Subcutaneous abdominal adipose tissue (tissue), 5 donors: ENCODE measurements around the gene CHPF2.

Source experiments
- H3K27ac ChIP-seq: one replicate; pipeline ENCODE4 v1.7.0; 2013; ENCODE audit warnings: low read depth, mild to moderate bottlenecking, inconsistent platforms, low read length, moderate library complexity
- H3K27me3 ChIP-seq, 5 donors: one replicate each; pipeline ENCODE4 v1.7.0; 2013; ENCODE audit warnings: low read length in 5 of 5, inconsistent platforms in 1 of 5; ENCODE audit not compliant: control insufficient read depth in 5 of 5, insufficient read depth in 4 of 5
- H3K36me3 ChIP-seq, 5 donors: one replicate each; pipeline ENCODE4 v1.7.0; 2013; ENCODE audit warnings: low read length in 5 of 5; ENCODE audit not compliant: control insufficient read depth in 5 of 5, insufficient read depth in 5 of 5
- H3K4me1 ChIP-seq, 5 donors: one replicate each; pipeline ENCODE4 v1.7.0; 2013; ENCODE audit warnings: low read length in 5 of 5, mild to moderate bottlenecking in 3 of 5, moderate library complexity in 1 of 5; ENCODE audit not compliant: control insufficient read depth in 5 of 5, insufficient read depth in 5 of 5
- H3K4me3 ChIP-seq, 5 donors: one replicate each; pipeline ENCODE4 v1.7.0; 2013; ENCODE audit warnings: low read length in 5 of 5, low read depth in 1 of 5
- H3K9ac ChIP-seq, 5 donors: one replicate each; pipeline ENCODE4 v1.7.0; 2013; ENCODE audit warnings: low read length in 5 of 5, mild to moderate bottlenecking in 4 of 5, moderate library complexity in 3 of 5
- H3K9me3 ChIP-seq, 5 donors: one replicate each; pipeline ENCODE4 v1.7.0; 2013; ENCODE audit warnings: low read length in 5 of 5; ENCODE audit not compliant: control insufficient read depth in 5 of 5
- donor health status: healthy.
- donor health status: healthy.
- donor health status: healthy.
- donor health status: healthy.
- donor health status: healthy.

CHPF2 gene

GRCh38 chr7:151193203-151193978, 38.9 kb upstream of the CHPF2 start:
- Histone ChIP-seq H3K36me3 (no peaks in the 10 kb centered on the region), H3K4me1 (peaks cover 0 to 19% (median 1%) of the 10 kb centered on the region in 5 donors), H3K27me3 (peaks cover 0 to 9% (median 7%) of the 10 kb centered on the region in 5 donors), H3K4me3 (no peak overlapping the region), H3K9me3 (no peaks in the 10 kb centered on the region), H3K9ac (no peak overlapping the region), H3K27ac (no peak overlapping the region)

- Histone ChIP-seq H3K27ac (no peak overlapping the region), H3K9ac (no peak overlapping the region), H3K4me3 (no peak overlapping the region), H3K36me3 (no peaks in the 10 kb centered on the region), H3K9me3 (no peaks in the 10 kb centered on the region), H3K4me1 (peaks cover under 1 to 19% (median 2%) of the 10 kb centered on the region in 5 donors), H3K27me3 (peaks cover 0 to 9% (median 7%) of the 10 kb centered on the region in 5 donors)
Measured at GRCh38 chr7:151194188-151194587, 38.1 kb upstream of the CHPF2 start.

DNA sequence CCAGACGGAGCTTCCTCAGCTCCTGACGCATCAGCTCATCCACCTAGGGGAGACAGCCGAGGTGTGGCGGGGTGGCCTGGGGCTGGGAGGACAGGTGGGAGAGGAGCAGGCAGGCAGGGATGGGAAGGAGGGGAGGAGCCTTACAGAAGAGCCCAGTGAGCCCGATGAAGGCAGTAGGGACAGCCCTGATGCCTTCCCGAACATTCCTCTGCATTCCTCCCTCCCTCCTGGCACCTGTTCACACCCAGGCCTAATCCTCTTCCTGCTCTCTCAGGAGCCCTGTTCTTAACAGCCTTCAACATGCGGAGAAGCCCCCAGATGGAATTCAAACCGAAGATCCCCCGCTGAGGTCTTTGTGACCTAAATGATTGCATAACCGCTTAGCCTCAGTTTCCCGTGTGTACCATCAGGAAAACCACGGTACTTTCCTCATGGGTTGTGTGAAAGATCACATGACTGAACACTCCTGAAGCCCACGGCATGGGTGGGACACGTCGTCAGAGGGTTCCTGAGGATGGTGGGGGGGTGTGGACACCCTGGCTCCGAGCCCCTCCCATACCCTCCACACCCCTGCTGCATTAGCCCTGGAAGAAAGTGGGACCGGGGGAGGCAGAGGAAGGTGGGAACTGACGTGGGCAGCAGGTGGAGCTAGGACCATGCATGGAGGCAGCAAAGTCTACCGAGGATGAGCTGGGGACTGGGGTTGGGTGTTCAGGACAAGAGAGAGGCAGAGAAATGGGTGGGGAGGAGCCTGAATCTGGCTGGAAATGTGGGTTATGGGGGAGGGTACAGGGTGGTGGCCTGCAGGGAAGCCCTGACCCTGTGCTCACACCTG, 36.5 kb upstream of the CHPF2 start:
- H3K4me1 ChIP-seq: peaks cover 1 to 27% (median 14%) of the 10 kb centered on the region in 5 donors
- H3K9ac ChIP-seq: no peak overlapping the region
- H3K27me3 ChIP-seq: peaks cover 0 to 9% (median 7%) of the 10 kb centered on the region in 5 donors
- H3K27ac ChIP-seq: no peak overlapping the region
- no peaks in the 10 kb centered on the region for H3K36me3 ChIP-seq
- H3K9me3 ChIP-seq: no peaks in the 10 kb centered on the region
- H3K4me3 ChIP-seq: no peak overlapping the region

DNA sequence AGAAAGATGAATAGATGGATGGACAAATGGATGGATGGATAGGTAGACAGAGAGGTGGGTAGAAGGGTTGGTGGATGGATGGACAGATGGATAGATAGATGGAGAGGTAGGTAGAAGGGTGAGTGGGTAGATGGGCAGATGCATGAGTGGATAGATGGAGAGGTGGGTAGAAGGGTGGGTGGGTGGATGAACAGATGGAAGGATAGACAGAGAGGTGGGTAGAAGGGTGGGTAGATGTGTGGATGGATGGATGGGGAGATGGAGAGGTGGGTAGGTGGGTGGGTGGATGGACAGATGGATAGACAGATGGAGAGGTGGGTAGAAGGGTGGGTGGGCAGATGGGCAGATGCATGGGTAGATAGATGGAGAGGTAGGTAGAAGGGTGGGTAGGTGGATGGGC, 34.4 kb upstream of the CHPF2 start:
- Histone ChIP-seq H3K9me3 (no peaks in the 10 kb centered on the region), H3K4me1 (peaks cover 0 to 25% (median 14%) of the 10 kb centered on the region in 5 donors), H3K36me3 (no peaks in the 10 kb centered on the region), H3K9ac (no peak overlapping the region), H3K4me3 (no peak overlapping the region), H3K27me3 (peaks cover 0 to 9% (median 6%) of the 10 kb centered on the region in 5 donors), H3K27ac (no peak overlapping the region)

- Histone ChIP-seq H3K36me3 (no peaks in the 10 kb centered on the region), H3K4me3 (peak overlapping the region in 1 of 5 donors; percentile 27), H3K27me3 (peaks cover 4 to 11% (median 8%) of the 10 kb centered on the region in 5 donors), H3K4me1 (peaks cover 0 to 24% (median 14%) of the 10 kb centered on the region in 5 donors), H3K27ac (no peak overlapping the region), H3K9ac (peak overlapping the region in 1 of 5 donors; percentile 16), H3K9me3 (no peaks in the 10 kb centered on the region)
Measured at GRCh38 chr7:151198945-151199848, 33.1 kb upstream of the CHPF2 start.

DNA sequence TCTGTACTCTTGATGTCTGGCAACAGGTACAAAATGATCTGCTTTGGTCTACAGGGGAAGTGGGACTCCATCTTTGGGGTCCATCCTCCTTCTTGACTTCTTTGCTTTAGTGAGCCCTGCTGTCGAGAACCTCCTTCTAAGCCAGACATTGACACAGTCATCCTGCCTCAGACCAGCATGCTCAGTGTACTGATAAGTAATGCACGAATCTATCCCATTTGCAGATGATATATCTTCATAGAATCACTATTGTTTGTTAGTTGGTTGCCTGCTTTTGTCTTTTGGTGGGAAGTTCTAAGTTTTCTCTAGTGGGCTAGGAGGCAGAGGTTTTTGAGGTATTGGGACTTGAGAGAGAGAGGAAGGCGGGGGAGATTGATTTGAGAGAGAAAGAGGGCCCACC, 30.9 kb upstream of the CHPF2 start:
- H3K27ac ChIP-seq: no peak overlapping the region
- peaks cover 16 to 23% (median 18%) of the 10 kb centered on the region in 5 donors for H3K27me3 ChIP-seq
- H3K4me3 ChIP-seq: no peak overlapping the region
- H3K4me1 ChIP-seq: peaks cover 0 to 14% (median 8%) of the 10 kb centered on the region in 5 donors
- H3K9ac ChIP-seq: no peak overlapping the region
- H3K9me3 ChIP-seq: no peaks in the 10 kb centered on the region
- H3K36me3 ChIP-seq: no peaks in the 10 kb centered on the region

DNA sequence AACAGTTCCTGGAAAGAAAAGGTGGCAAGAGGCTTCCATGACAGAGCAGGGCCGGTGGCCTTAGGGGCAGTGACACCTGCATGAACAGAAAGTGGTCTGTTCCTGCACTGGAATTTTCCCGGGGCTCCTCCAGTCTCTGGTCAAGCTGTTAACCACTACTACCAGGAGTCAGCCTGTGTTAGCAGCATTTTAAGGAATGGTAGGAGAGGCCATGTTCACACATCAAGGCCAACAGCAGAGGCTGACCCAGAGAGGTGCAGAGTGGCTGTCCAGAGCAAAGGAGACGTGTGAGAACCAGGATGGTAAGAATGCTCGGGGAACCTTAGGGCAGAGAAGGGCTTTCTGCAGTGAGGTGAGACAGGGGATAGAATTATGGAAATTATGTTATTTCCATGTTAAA, 30.5 kb upstream of the CHPF2 start:
- peaks cover 0 to 14% (median 8%) of the 10 kb centered on the region in 5 donors for H3K4me1 ChIP-seq
- H3K27me3 ChIP-seq: peaks cover 16 to 23% (median 18%) of the 10 kb centered on the region in 5 donors
- H3K9ac ChIP-seq: no peak overlapping the region
- no peak overlapping the region for H3K27ac ChIP-seq
- no peak overlapping the region for H3K4me3 ChIP-seq
- H3K9me3 ChIP-seq: no peaks in the 10 kb centered on the region
- no peaks in the 10 kb centered on the region for H3K36me3 ChIP-seq

DNA sequence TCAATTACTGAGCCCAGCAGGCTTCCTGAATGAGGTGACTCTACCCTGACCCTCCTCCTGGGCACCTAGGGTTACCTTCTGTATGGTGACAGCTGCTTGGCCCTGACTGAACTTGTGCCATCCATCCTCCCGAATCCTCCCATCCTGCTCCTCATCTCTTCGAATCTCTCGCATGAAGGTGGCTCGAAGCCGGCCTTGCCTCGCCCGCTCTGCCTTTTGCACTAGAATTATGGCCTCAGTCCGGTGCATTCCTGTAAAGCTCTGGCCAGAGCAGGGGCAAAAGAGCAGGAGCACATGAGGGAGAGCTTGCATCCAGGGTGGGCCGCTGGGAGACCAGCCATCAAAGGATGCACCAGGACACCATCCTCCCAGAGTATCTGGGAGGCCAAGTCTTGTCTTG, 29.4 kb upstream of the CHPF2 start:
- Histone ChIP-seq H3K9me3 (no peaks in the 10 kb centered on the region), H3K9ac (no peak overlapping the region), H3K4me3 (no peak overlapping the region), H3K36me3 (no peaks in the 10 kb centered on the region), H3K27me3 (peaks cover 19 to 27% (median 21%) of the 10 kb centered on the region in 5 donors), H3K27ac (no peak overlapping the region), H3K4me1 (peaks cover 0 to 14% (median 8%) of the 10 kb centered on the region in 5 donors)

DNA sequence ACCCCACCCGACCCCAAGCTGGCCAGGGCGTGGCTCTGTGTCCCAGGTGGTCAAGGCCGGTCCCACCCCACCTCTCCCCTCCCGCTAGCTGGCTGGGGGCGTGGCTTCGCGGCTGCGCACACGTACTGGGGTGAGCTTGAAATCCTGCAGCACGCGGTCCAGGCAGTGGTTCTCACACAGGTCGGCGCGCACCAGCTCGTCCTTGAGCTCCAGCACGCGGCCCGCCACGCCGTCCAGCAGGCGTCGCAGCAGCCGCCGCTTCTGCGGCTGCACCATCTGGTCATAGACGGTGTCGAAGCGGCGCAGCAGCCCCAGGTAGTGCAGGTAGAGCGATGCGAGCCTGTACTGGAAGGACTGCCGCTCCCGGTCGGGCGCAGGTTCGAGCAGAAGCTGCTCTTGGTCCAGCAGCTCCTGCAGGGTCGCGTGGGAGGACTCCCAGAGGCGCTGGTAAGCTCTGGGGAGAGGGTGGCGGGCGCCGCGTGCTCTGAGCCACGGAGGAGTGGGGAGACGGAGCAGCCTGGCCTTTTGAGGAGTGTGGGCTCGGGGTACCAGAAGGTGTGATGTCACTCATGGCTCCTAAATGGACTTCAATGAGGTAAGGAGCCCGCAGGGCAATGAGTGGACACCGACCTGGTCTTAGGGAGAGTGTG, 27.8 kb upstream of the CHPF2 start:
- peaks cover 19 to 27% (median 21%) of the 10 kb centered on the region in 5 donors for H3K27me3 ChIP-seq
- H3K36me3 ChIP-seq: no peaks in the 10 kb centered on the region
- H3K9ac ChIP-seq: no peak overlapping the region
- peaks cover 0 to 8% (median 6%) of the 10 kb centered on the region in 5 donors for H3K4me1 ChIP-seq
- no peak overlapping the region for H3K4me3 ChIP-seq
- H3K27ac ChIP-seq: no peak overlapping the region
- H3K9me3 ChIP-seq: no peaks in the 10 kb centered on the region
